SU-DHL-6 (cell line): ENCODE results near the gene HDGFL2.

Experiments
- H2AFZ ChIP-seq: fragments of 200-600 bp; sonication (generic); 2 replicates; pipeline ENCODE4 v1.6.1; 2014; ENCODE audit warnings: low read depth, mild to moderate bottlenecking, moderate library complexity, mixed read lengths, antibody characterized with exemption, low read length; ENCODE audit not compliant: severe bottlenecking
- H3F3A ChIP-seq: fragments of 200-600 bp; shearing (Covaris generic); 2 replicates; pipeline ENCODE4 v1.6.0; 2016; ENCODE audit warnings: antibody characterized with exemption, mild to moderate bottlenecking; ENCODE audit not compliant: insufficient read depth
- H3K27ac ChIP-seq: fragments of 200-600 bp; sonication (generic); 2 replicates; pipeline ENCODE4 v1.5.1; 2016; ENCODE audit warnings: low read depth, mild to moderate bottlenecking, low read length, moderate library complexity, mixed read lengths
- H3K27me3 ChIP-seq: fragments of 200-600 bp; sonication (generic), shearing (Covaris generic); 2 replicates; pipeline ENCODE4 v1.6.0; 2014; ENCODE audit warnings: mild to moderate bottlenecking, low read length
- H3K36me3 ChIP-seq: fragments of 200-600 bp; sonication (generic); 2 replicates; pipeline ENCODE4 v1.6.1; 2014; ENCODE audit warnings: mild to moderate bottlenecking, low read length, mixed read lengths
- H3K4me2 ChIP-seq: fragments of 300-600, 200-600 bp; shearing (Covaris generic), sonication (generic); 2 replicates; pipeline ENCODE4 v1.6.0; 2014; ENCODE audit warnings: low read length, low read depth, mild to moderate bottlenecking; ENCODE audit not compliant: poor library complexity, severe bottlenecking
- H3K4me3 ChIP-seq: fragments of 200-600 bp; sonication (generic); 2 replicates; pipeline ENCODE4 v1.5.1; 2014; ENCODE audit warnings: antibody characterized with exemption, low read length, mild to moderate bottlenecking, mixed read lengths; ENCODE audit not compliant: insufficient read depth, poor library complexity, severe bottlenecking
- H3K79me2 ChIP-seq: fragments of 200-600 bp; sonication (generic); 2 replicates; pipeline ENCODE4 v1.6.1; 2014; ENCODE audit warnings: mild to moderate bottlenecking, low read length, moderate library complexity; ENCODE audit not compliant: insufficient read depth
- H3K9ac ChIP-seq: fragments of 200-600 bp; sonication (generic); 2 replicates; pipeline ENCODE4 v1.7.0; 2014; ENCODE audit warnings: mild to moderate bottlenecking, low read length
- H3K9me2 ChIP-seq: fragments of 200-600 bp; sonication (generic); replicated peaks from 2 replicates; pipeline ENCODE4 v1.6.1; 2014; ENCODE audit warnings: low read length; ENCODE audit not compliant: insufficient read depth
- H3K9me3 ChIP-seq: fragments of 200-600 bp; sonication (generic); 2 replicates; pipeline ENCODE4 v1.6.1; 2014; ENCODE audit warnings: low read length, mixed read lengths; ENCODE audit not compliant: insufficient read depth
- H4K20me1 ChIP-seq: fragments of 200-600 bp; sonication (generic); 2 replicates; pipeline ENCODE4 v1.6.1; 2014; ENCODE audit warnings: low read depth, mild to moderate bottlenecking, antibody characterized with exemption, low read length, moderate library complexity, mixed read lengths
- EZH2phosphoT487 ChIP-seq: fragments of 200-600 bp; sonication (generic), shearing (Covaris generic); conservative IDR thresholded peaks from 2 replicates; pipeline ENCODE4 v1.6.1; 2018; ENCODE audit warnings: mild to moderate bottlenecking, antibody characterized with exemption, low read length, moderate library complexity, mixed read lengths
- TF ChIP-seq, protein P1 (sequence below): fragments of 200-600 bp; sonication (generic); IDR thresholded peaks from one replicate; pipeline ENCODE4 v1.5.1; 2017; ENCODE audit warnings: antibody characterized with exemption, mild to moderate bottlenecking, low read length, moderate library complexity; ENCODE audit not compliant: insufficient read depth, poor library complexity, severe bottlenecking

The HDGFL2 gene

GRCh38 chr19:4477034-4477801 is 5.1 kb downstream of the HDGFL2 start:
- Histone ChIP-seq H3K9me2 (no peaks in the 10 kb centered on the region), H2AFZ (no peak overlapping the region), H3K36me3 (no peaks in the 10 kb centered on the region), H3K9ac (no peak overlapping the region), H3K4me3 (no peak overlapping the region), H3K27me3 (no peaks in the 10 kb centered on the region), H4K20me1 (no peaks in the 10 kb centered on the region), H3K4me2 (no peak overlapping the region), H3F3A (no peaks in the 10 kb centered on the region), H3K79me2 (peaks cover 23% of the 10 kb centered on the region), H3K27ac (no peak overlapping the region), H3K9me3 (no peaks in the 10 kb centered on the region)
- no peak for TF ChIP-seq EZH2phosphoT487
- TF ChIP-seq, protein P1, sequence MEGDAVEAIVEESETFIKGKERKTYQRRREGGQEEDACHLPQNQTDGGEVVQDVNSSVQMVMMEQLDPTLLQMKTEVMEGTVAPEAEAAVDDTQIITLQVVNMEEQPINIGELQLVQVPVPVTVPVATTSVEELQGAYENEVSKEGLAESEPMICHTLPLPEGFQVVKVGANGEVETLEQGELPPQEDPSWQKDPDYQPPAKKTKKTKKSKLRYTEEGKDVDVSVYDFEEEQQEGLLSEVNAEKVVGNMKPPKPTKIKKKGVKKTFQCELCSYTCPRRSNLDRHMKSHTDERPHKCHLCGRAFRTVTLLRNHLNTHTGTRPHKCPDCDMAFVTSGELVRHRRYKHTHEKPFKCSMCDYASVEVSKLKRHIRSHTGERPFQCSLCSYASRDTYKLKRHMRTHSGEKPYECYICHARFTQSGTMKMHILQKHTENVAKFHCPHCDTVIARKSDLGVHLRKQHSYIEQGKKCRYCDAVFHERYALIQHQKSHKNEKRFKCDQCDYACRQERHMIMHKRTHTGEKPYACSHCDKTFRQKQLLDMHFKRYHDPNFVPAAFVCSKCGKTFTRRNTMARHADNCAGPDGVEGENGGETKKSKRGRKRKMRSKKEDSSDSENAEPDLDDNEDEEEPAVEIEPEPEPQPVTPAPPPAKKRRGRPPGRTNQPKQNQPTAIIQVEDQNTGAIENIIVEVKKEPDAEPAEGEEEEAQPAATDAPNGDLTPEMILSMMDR = no peak

DNA sequence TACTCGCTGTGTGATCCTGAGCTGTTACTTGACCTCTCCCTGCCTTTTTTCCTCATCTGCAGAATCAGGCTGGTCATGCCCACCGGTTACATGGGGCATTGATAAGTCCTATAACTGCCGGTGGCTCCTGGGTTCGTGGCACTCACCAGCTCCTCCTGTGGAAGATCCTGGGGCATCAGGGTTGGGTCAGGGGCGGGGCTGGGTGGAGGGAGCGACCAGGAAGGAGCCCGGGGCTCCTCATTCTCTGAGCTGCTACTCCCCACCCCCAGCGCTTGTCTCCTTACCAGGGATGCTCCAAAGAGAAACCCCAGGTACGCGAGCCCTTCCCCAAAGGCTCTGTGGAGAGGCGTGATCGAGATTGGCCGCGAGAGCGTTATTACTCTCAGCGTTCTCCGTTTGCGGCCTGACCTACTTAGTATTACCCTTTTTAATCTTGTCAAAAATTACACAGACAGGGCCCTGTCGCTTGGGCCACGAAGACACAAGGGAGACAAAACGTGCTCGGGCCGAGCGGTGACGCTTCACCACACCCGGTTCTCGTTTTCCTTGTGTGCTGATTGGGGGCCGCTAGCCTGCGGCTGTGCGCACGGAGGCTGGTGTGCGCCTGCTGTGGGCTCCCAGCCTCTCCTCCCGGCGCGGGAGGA is 10.7 kb downstream of the HDGFL2 start:
- no peaks in the 10 kb centered on the region for H3K9me2 ChIP-seq
- TF ChIP-seq, protein P1 = no peak
- no peak for TF ChIP-seq EZH2phosphoT487
- H3K36me3 ChIP-seq = no peaks in the 10 kb centered on the region

GRCh38 chr19:4483385-4483784 is 11.3 kb downstream of the HDGFL2 start:
- Histone ChIP-seq H3K9me2 (no peaks in the 10 kb centered on the region), H4K20me1 (no peaks in the 10 kb centered on the region), H3K4me3 (no peak overlapping the region), H3K9me3 (no peaks in the 10 kb centered on the region), H3K36me3 (no peaks in the 10 kb centered on the region), H3K9ac (no peak overlapping the region), H3F3A (no peaks in the 10 kb centered on the region), H3K27ac (no peak overlapping the region), H3K27me3 (no peaks in the 10 kb centered on the region), H2AFZ (no peak overlapping the region), H3K4me2 (no peak overlapping the region), H3K79me2 (no peaks in the 10 kb centered on the region)
- no peak for TF ChIP-seq EZH2phosphoT487
- TF ChIP-seq, protein P1 = no peak

More for the DNA sequence above, 10.7 kb downstream of the HDGFL2 start:
- Histone ChIP-seq H4K20me1 (no peaks in the 10 kb centered on the region), H3K9me3 (no peaks in the 10 kb centered on the region), H3K4me3 (no peak overlapping the region), H3F3A (no peaks in the 10 kb centered on the region), H2AFZ (no peak overlapping the region), H3K79me2 (no peaks in the 10 kb centered on the region), H3K27ac (no peak overlapping the region), H3K4me2 (no peak overlapping the region), H3K9ac (no peak overlapping the region), H3K27me3 (no peaks in the 10 kb centered on the region)
